Right renal pelvis (tissue), 4 donors: ENCODE measurements around the gene KCNH2. TPM values are rescaled to one million over a fixed set of nuclear protein-coding genes. Genes with fewer than 3 reads are reported as not detected.
"Not testable (repeated sequence)": the region's sequence is repeated elsewhere in the genome, so short reads cannot be mapped to it uniquely, and the experiment has no call there.

Experiments
- DNase-seq, 4 donors: peaks; one replicate each; pipeline ENCODE4 v3.0.0-alpha.2; 2013; ENCODE audit warnings: low read depth in 4 of 4, low spot score in 3 of 4, missing footprints in 1 of 4
- polyA plus RNA-seq, 4 donors: library from polyadenylated mRNA; unstranded; fragments of 120-200 nt; gene quantifications; one replicate each; pipeline ENCODE4 v1.2.1, GENCODE V29; 2013; ENCODE audit not compliant: insufficient read length in 4 of 4

The KCNH2 gene
- polyA plus RNA-seq, 4 donors = 14.3 to 26.1 (median 17.7) TPM

- DNase-seq = no peak
These were observed 66.4 kb downstream of the KCNH2 start for GRCh38 chr7:150911590-150912267.

GRCh38 chr7:150910996-150911422 is 67.1 kb downstream of the KCNH2 start:
- no peak for DNase-seq

- DNase-seq = not testable (repeated sequence)
These were observed 67.7 kb downstream of the KCNH2 start for GRCh38 chr7:150910305-150910995.

GRCh38 chr7:150909200-150909995 is 68.7 kb downstream of the KCNH2 start:
- DNase-seq = no peak

GRCh38 chr7:150908173-150908572 is 69.9 kb downstream of the KCNH2 start:
- no peak for DNase-seq

GRCh38 chr7:150904011-150904909 is 73.9 kb downstream of the KCNH2 start:
- DNase-seq = no peak

- no peak for DNase-seq
These were observed 74.5 kb downstream of the KCNH2 start for GRCh38 chr7:150903606-150904005.

- DNase-seq = no peak
These were observed 75.8 kb downstream of the KCNH2 start for GRCh38 chr7:150902078-150903033.

GRCh38 chr7:150901160-150902035 is 76.7 kb downstream of the KCNH2 start:
- DNase-seq = no peak

- DNase-seq = no peak
These were observed 77.4 kb downstream of the KCNH2 start for GRCh38 chr7:150900675-150901074.

- peak in 3 of 4 donors; percentile 40 to 60 (median 54) for DNase-seq
These were observed 79.6 kb downstream of the KCNH2 start for GRCh38 chr7:150898475-150899011.

- DNase-seq = no peak
These were observed 80.3 kb downstream of the KCNH2 start for GRCh38 chr7:150897502-150898474.

- DNase-seq = no peak
These were observed 81.4 kb downstream of the KCNH2 start for GRCh38 chr7:150896562-150897209.

- DNase-seq = no peak
These were observed 82.3 kb downstream of the KCNH2 start for GRCh38 chr7:150895809-150896208.
